ENCODE measurements around the gene CYFIP2. TPM values are rescaled to one million over a fixed set of nuclear protein-coding genes. Genes with fewer than 3 reads are reported as not detected.
A peak's percentile ranks its signal among the peaks of the same experiment; 100 is the strongest.

CYFIP2 gene
- total RNA-seq, 1 donor from 2014 or later, result 28.2 TPM

- Histone ChIP-seq H3K4me1 (peaks cover 22% of the 10 kb centered on the region), H3K27ac (replicated peaks) (no peak overlapping the region), H3K4me3 (no peak overlapping the region), H3K9me3 (replicated peaks) (no peaks in the 10 kb centered on the region), H3K36me3 (peaks cover 9% of the 10 kb centered on the region), H3K27me3 (ENCODE audit: low read depth) (no peaks in the 10 kb centered on the region)
- no peak for DNase-seq
- intact Hi-C loops (cut with micrococcal nuclease), result no loop called here
- no peak for TF ChIP-seq CTCF (IDR thresholded peaks at IDR 0.05; ENCODE audit: borderline replicate concordance)
These were observed 114.1 kb downstream of the CYFIP2 start for GRCh38 chr5:157379983-157380382.

DNA sequence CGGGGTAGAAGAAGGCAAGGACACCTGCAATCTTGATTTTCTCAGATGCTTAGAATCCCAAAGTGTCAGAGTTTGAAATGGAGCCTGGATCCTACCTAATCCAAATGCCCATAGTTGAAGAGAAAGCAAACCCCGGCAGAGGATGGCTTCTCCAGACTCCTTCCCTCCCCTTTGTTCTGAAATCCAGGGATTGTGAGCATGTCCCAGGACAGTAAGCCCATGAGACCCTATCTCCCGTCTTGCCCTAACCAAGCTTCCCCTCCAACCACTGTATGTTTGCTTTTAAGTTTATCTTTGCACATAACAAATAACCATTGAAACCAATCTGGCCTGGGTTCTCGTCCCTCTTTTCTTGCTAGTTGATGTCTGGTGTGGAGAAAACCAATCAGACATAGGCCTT, 115.8 kb downstream of the CYFIP2 start:
- Histone ChIP-seq H3K4me1 (peaks cover 30% of the 10 kb centered on the region), H3K9me3 (replicated peaks) (no peaks in the 10 kb centered on the region), H3K27ac (replicated peaks) (no peak overlapping the region), H3K36me3 (peaks cover 6% of the 10 kb centered on the region), H3K27me3 (ENCODE audit: low read depth) (no peaks in the 10 kb centered on the region), H3K4me3 (no peak overlapping the region)
- intact Hi-C loops (cut with micrococcal nuclease), result no loop called here
- no peak for DNase-seq
- no peak for TF ChIP-seq CTCF (IDR thresholded peaks at IDR 0.05; ENCODE audit: borderline replicate concordance)

GRCh38 chr5:157382996-157383800, 117.3 kb downstream of the CYFIP2 start:
- Histone ChIP-seq H3K27me3 (ENCODE audit: low read depth) (no peaks in the 10 kb centered on the region), H3K4me1 (peaks cover 44% of the 10 kb centered on the region), H3K9me3 (replicated peaks) (no peaks in the 10 kb centered on the region), H3K4me3 (no peak overlapping the region), H3K27ac (replicated peaks) (peak overlapping the region; percentile 75), H3K36me3 (peaks cover 6% of the 10 kb centered on the region)
- intact Hi-C loops (cut with micrococcal nuclease), result no loop called here
- TF ChIP-seq CTCF (IDR thresholded peaks at IDR 0.05; ENCODE audit: borderline replicate concordance), result no peak
- DNase-seq, result no peak

- peak; percentile 46 for DNase-seq
- H3K9me3 ChIP-seq (replicated peaks), result no peaks in the 10 kb centered on the region
- H3K27ac ChIP-seq (replicated peaks), result peak overlapping the region; percentile 75
- peaks cover 46% of the 10 kb centered on the region for H3K4me1 ChIP-seq
- no peak for TF ChIP-seq CTCF (IDR thresholded peaks at IDR 0.05; ENCODE audit: borderline replicate concordance)
- H3K36me3 ChIP-seq, result peaks cover 8% of the 10 kb centered on the region
- intact Hi-C loops (cut with micrococcal nuclease), result no loop called here
- H3K4me3 ChIP-seq, result no peak overlapping the region
- no peaks in the 10 kb centered on the region for H3K27me3 ChIP-seq (ENCODE audit: low read depth)
These were observed 119.2 kb downstream of the CYFIP2 start for GRCh38 chr5:157384971-157385709.

- DNase-seq, result no peak
- peak overlapping the region; percentile 65 for H3K27ac ChIP-seq (replicated peaks)
- intact Hi-C loops (cut with micrococcal nuclease), result no loop called here
- H3K4me3 ChIP-seq, result no peak overlapping the region
- H3K4me1 ChIP-seq, result peaks cover 46% of the 10 kb centered on the region
- no peaks in the 10 kb centered on the region for H3K9me3 ChIP-seq (replicated peaks)
- H3K27me3 ChIP-seq (ENCODE audit: low read depth), result no peaks in the 10 kb centered on the region
- TF ChIP-seq CTCF (IDR thresholded peaks at IDR 0.05; ENCODE audit: borderline replicate concordance), result no peak
- H3K36me3 ChIP-seq, result peaks cover 16% of the 10 kb centered on the region
These were observed 121.2 kb downstream of the CYFIP2 start for GRCh38 chr5:157387041-157387563.
